Inflammatory macrophage treated with lipopolysaccharide for 4 hours (primary cell): ENCODE data around the gene ACSM6.
"Not testable (repeated sequence)": the region's sequence is repeated elsewhere in the genome, so short reads cannot be mapped to it uniquely, and the experiment has no call there.

Source experiments
- DNase-seq: peaks from one replicate; pipeline ENCODE4 v3.0.0-alpha.2; 2020

Gene ACSM6

DNA sequence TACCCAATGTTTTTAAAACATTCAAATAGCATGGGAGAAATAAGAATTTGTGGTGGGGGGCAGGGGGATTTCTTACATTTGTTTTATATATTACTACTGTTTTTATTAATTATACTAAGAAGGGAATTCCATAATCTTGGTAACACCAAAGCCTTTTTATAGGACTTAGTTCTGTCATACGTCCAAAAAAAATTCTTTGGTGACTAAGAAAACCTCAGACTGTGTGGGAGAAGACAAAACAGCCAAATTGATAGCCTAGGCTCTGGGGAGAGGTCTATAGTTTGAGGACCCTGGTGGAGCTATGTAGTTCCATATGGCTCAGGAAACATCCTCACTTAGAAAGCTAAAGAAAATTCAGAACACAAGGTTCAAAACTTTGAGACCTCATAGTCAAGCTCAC lies 23.4 kb downstream of the ACSM6 start:
- no peak for DNase-seq

DNA sequence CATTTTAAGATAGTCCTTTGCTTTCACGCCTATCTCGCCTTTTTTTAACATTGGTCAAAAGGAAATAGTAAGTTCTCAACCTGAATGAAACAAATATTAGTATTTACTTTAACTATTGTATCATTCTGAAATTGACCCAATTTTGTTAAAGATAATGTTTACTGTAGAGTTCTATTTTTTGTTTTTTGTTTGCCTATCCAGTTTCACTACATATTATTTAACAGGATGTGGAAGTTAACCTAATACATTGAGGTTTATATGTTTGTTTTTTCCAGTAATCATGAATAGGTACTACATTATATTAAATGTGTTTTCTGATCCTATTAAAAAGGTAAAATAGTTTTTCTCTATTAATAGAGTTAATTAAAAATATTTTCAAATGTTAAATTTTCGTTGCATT lies 26.5 kb downstream of the ACSM6 start:
- no peak for DNase-seq

DNA sequence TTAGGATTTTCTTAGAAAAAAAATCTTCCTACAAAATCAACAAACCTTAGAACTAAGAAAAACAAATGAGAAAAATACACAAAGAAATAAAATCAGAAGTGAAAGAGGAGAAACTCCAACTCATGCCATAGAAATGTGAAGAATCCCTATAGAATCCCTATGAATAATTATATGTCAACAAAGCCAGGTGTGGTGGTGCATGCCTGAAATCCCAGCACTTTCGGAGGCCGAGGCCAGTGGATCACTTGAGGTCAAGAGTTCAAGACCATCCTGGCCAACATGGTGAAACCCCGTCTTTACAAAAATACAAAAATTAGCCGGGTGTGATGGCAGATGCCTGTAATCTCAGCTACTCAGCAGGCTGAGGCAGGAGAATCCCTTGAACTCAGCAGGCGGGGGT lies 27.1 kb downstream of the ACSM6 start:
- DNase-seq: no peak

DNA sequence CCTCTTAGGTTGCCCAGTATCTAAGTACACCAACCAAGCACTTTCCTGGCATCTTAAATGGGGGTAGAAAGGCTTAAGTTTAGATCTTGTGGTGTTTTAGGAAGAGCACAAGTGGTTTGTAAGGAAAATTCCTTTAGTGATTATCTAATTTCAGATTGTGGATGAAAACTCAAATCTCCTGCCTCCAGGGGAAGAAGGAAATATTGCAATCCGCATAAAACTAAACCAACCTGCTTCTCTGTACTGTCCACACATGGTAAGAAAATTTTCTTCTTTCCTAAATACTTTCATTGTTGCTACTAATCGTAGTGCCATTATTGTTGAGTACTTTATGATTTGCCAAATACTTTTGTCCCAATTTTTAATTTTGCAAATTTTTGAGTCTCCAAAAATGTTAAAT lies 31.1 kb downstream of the ACSM6 start:
- no peak for DNase-seq

DNA sequence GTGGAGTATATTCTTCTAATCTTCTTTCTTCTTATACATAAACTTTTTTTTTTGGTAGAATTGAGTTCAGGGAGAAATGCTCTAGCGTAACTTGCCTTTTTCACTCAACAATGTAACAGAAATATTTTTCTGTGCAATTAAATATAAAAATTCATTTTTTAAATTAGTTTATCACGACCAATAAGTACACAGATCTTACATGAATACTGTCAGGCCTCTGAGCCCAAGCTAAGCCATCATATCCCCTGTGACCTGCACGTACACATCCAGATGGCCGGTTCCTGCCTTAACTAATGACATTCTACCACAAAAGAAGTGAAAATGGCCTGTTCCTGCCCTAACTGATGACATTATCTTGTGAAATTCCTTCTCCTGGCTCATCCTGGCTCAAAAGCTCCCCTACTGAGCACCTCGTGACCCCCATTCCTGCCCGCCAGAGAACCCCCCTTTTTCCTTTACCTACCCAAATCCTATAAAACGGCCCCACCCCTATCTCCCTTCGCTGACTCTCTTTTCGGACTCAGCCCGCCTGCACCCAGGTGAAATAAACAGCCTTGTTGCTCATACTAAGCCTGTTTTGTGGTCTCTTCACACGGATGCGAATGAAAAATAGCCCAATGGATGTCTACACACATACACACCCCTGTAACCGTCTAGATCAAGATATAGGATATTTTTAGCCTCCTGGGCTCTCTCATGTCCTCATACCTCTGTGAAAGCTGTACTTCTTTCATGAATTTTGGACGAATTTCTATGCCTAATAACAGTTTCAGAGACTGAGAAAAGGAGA lies 35.1 kb downstream of the ACSM6 start:
- not testable (repeated sequence) for DNase-seq

DNA sequence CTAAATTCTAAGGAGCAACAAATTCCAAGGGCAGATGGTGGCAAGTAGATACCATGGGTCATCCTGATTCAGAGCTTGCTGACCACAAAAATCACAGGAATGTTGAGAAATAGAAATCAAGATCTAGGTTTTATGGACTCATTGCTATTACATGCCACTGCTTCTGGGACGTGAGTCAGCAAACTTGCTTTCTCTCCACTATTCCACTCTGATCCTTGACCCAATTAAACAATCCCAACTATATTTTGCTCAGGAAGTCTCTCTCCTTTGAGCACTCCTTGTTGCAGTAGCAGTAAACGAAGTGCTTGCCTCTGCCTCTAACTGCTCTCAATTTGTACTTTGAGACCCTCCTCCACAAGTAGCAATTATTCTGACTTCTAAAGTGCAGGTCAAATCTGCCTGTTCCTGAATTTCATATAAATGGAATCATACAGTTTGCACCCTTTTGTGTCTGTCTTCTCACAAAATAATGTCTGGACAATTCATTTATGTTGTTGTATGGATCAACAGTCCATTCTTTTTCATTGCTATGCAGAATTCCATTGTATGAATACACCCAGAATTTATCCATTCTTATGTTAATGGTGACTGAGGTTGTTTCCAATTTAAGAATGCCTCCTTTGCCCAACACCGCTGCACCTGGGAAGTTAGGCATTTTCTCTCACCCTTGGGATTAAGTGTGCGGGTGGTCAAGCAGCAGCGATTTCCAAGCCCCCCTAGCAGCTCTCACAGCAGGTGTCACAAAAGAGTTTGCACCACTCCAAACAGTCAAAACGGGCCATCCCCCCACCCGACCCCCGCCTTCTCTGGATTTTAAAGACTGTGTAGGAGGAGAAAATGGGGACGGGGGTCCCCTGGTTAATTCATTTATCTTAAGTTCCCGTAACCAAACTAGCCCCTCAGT lies 35.9 kb downstream of the ACSM6 start:
- no peak for DNase-seq

DNA sequence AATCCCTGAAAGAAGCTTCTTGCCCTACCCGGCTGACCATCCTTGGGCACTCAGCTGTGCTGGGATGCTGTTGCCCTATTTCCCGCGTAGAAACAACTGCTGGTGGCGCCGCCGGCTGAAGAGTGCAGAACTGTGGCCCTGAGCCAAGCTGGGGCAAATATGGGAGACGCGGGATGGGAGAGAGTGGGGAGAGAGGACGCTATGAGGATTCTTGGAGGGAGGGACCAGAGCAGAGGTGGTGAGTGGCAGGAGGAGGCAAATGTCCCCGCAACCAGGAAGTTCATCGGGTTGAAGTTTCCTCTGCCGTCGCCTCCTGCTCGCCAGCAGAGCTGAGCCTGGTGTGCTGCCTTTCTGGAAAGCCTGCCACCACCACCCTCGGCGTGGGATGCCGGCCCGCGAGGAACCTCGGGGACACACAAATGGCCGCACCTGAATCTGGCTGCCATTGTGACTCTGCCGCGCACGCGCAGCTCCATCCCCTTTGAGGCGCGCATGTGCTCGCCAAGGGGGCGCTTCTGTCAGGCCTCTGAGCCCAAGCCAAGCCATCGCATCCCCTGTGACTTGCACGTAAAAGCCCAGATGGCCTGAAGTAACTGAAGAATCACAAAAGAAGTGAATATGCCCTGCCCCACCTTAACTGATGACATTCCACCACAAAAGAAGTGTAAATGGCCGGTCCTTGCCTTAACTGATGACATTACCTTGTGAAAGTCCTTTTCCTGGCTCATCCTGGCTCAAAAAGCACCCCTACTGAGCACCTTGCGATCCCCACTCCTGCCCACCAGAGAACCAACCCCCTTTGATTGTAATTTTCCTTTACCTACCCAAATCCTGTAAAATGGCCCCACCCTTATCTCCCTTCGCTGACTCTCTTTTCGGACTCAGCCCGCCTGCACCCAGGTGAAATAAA lies 36.9 kb downstream of the ACSM6 start:
- DNase-seq: peak; percentile 31

DNA sequence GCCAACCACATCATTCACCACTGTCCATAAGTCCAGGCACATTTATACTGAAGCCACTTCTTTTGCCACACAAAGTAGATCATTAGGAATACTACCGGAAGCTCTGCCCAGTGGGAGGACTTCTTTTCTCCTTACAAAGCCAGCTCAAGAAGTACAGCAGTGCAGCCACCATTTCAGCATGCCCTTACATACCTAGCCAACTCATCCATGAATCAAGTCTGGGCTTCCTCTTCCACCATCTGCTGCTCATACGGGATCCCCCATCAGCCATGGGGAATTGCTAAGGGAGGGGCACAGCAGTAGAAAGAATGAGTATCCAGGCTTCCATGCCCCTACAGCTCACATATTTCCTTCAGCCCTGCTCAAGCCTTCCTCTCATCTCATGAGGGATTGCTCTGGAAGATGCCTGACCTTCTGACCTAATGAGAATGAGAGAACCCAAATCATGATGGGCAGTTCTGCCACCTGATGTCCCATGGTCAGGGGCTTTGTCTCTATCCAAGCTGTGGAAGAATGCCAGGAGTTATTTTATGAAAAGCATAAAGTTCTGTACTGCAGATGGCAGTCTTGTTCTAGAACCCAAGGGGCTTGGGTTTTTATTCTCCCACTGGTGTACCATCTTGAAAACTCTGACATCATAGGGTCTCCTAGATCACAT lies 39.5 kb downstream of the ACSM6 start:
- DNase-seq: no peak

DNA sequence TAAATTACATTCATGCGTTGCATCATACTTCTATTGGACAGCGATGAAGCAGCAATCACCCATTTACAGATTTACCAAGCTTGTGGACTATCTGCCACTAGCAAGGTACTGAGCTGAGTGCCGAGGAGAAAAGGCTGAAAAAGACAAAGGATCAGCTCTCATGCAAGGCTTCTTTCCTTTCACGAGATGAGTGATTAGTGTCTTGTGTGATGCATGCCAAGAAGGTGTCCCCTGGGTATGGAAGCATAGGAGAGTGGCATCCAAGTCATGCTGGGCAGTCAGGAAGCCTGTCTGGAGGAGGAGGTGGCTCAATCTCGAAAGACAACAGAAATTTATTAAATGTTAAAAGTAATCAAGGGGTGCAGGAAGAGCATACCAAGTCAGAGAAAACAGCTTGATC lies 40.9 kb downstream of the ACSM6 start:
- DNase-seq: no peak

DNA sequence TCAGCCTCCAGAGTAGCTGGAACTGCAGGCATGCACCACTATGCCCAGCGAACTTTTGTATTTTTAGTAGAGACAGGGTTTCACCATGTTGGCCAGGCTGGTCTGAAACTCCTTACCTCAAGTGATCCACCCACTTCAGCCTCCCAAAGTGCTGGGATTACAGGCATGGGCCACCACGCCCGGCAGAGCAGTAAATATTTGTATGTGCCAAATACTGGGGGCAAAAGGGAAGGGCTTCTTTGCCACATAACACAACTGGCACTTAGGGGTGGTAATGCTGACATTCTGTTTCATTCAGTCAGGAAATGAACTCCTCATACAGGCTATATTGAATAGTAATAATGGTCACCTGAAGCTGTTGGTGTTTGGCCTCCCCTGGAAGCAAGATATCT lies 41.6 kb downstream of the ACSM6 start:
- no peak for DNase-seq

DNA sequence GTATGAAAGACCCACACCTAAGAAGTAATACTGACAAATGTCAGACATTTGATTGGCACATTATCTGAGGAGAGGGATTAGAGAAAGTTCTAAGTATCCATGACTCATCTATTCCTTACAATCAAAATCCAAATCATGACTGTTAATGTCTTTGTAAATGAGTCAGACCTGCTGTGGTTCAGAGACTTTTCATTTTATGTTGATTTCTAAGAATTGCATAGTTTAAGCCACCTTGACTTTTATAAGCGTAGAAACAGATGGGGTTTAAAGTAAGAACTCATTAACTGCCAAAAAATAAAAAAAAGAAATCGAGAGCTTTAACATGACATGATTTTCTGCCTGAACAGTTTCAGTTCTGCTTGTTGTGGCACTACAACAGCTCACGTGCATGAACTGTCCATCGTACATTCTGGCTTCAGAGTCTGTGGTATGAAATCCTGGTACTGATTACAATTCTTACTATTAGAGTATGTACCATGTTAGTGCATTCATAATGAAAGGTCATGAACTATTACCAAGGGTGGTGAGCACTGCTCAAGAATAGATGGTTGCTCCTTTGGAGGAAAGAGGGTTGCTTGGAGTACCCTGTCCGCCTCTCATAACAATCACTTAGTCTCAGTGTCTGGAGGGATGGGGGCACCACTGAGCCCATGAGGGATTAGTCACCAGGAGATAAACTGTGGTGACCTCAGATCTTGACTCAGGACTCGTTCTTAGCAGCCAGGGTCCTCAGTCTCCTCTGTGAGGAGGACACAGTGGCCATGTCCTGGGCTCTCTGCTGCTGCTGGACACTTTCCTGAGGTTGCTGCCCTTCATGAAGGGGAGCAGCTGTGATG lies 42.2 kb downstream of the ACSM6 start:
- peak; percentile 34 for DNase-seq

DNA sequence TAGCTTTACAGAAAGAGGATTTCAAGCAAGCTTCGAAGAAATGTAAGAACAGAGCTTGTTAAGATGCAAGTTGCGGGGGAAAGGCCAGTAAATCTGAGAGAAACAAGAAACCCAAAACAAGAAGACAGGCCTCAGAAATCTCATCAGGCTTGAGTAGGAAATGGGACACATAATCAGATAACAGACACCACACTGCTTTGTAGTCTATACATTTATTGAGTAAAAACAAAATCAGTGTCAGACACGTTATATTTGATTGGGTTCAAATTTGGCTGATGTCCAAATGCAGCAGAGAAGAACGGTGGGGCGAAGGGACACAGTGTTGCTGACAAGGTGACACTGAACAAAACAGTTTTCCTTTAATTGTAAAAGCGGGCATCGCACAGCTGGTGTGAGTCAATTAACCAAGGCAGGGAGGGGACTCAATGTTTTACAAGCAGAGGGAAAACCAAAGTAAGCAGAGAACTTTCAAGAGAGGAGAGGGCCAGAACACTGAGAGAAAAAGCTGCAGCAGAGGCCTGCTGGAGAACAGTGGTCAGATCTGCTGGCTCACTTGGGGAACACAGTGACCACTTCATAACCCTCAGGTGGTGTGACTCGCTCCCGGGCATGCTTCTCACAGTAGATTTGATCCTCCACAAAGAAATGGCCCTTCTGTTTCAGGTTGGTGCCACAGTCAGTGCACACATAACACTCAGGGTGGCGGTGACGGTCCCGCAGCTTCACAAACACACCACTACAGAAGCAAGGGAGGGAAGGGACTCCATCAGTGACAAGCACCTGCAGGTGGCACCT lies 43.5 kb downstream of the ACSM6 start:
- no peak for DNase-seq

DNA sequence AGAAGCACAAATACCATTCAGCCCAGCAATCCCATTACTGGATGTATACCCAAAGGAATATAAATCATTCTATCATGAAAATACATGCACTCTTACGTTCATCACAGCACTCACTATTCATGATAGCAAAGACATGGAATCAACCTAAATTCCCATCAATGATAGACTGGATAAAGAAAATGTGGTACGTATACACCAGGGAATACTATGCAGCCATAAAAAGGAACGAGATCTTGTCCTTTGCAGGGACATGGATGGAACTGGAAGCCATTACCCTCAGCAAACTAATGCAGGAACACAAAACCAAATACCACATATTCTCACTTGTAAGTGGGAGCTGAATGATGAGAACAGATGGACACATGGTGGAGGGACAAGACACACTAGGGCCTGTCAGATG lies 46.1 kb downstream of the ACSM6 start:
- not testable (repeated sequence) for DNase-seq

DNA sequence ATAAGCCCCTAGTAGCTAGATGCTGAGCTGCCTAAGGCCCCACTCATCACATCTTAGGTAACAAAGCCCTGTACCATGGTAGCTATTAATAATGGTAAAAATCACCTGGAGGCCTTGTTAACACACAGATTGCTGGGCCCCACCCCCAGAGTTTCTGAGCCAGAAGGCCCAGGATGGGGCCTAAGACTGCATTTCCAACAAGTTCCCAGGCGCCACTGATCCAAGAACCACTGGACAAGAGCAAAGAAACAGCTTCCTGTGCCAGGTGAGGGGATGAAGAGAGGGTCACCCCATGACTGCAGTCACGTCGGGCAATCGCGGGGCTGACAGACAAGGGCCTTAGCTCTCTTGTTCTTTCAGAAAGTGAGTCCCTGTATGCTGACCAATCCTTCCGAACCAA lies 46.8 kb downstream of the ACSM6 start:
- DNase-seq: no peak

DNA sequence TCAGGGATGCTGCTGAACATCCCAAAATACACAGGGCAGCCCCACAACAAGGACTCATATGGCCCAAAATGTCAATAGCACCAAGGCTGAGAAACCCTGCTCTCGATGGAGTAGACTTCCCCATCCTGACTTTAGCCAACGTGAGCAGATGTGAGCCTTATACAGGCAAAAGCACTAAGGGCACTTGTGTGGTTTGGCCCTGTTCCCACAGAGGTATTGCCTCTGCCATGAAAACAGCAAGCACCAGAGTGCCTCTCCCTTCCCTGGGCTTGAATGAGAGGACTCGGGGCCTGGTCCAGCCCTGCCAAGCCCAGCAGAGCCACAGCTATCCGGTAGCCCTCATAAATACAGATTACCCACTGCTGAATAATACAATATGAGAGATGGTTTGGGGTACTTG lies 47.5 kb downstream of the ACSM6 start:
- DNase-seq: no peak

DNA sequence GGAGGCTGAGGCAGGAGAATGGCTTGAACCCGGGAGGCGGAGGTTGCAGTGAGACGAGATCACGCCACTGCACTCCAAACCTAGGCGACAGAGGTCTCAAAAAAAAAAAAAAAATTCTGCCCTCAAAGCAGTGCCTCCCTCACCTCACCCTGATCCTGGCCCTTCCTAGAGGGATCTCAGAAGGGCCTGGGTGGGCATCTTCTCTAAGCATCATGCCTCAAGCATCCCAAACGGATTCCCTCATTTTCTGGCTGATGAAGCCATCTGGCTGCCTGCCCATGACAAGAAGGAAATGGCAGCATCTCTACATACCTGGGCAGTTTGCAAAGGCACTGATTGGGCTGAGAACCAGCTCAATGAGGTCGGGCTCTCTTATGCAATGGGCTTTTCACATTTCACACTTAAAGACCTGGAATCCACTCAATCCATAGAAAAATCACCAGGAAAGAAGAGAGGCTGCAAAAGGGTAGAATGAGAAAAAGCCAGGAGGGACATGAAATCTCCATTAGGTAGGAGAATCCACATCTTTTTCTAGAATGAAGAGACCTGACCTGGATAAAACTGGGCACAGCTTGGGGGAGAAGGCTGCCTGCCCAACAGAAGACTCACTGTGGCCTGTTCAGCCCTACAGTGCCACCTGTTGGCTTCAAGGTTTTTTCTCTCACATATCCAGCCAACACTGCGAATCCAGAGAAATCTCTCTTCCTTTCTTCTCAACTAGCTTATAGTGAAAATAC lies 48.7 kb downstream of the ACSM6 start:
- peak; percentile 43 for DNase-seq

DNA sequence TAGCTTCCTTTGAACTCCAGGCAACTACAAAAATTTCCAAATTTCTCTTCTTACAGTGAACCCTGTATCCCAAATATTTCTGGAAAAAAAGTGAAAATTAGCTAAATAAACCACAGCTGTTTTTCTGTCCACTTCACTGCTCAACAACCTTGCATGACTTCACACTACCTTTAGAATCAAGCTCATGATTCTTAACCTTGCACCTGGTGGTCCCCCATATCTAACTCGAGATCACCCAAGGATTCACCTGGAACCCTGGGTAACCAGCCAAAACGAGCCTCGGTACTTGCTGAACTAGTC lies 49.2 kb downstream of the ACSM6 start:
- DNase-seq: no peak

DNA sequence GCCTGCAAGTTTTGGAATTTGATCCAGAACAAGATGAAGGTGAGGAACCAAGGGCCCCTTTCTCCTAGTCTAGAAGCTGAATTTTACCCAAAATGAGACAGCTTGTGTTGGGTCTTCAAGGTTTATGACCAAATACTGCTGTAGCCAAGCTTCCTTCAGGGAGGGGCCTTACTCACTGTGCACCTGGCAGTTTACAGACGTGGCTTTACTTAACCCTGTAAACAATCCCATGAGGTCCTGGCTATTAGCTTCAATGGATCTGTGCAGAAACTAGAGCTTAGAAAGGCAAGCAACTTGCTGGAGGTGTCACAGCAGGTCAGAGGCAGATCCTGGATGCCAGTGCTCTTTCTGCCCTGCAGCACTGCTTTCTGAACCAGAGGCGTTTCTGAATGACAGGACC lies 50.1 kb downstream of the ACSM6 start:
- no peak for DNase-seq

DNA sequence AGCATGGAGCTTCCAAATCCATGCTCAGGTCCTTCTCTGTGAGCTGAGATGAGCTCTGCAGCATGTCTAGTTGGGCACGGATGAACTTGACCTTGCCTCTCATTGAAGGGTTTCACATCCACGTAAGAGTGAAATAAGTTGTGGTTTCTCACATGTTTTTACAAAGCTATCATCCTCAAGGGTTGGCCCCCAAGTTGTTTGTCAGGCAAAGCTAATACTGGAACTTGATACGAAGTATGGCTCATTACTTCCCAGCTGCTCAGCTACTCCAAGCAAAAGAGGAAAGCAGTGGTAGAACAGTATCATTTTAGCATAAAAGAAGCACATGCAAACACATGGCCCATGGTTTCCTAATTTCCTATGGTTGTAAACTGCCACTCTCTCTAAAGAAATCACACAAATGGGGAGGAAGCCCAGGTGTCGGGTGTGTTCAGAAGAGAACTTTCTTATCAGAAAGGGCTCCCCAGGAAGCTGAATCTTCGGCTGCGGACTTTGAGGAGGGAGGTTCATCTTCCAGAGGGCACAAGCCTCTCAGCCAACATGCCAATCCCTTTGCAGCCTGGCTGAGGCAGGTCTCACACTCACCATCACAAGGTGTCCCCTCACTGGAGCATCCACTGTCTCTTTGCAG lies 51.5 kb downstream of the ACSM6 start:
- DNase-seq: no peak

DNA sequence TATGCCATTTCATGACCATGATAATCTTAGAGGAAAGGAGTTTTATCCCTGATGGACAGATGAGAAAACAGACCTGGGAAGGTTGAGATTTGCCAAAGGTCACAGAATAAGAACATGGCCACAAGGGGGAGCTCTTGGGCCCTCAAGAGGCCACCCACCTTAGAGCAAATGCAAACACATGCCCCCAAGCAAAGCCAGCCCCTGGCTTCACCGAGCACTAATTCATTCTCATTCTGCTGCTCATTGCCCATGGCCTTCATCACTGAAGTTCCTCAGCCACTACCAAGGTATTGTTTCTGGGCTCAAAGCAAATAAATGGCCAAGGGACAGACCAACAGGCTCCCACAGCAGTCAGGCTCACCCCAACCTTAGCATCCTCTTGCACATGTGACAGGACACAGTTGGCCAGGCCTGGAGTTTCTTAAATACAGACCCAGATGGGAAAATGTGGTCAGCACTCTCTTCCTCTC lies 52.6 kb downstream of the ACSM6 start:
- peak; percentile 67 for DNase-seq
